ENCODE data around the gene KIRREL3.

DNA sequence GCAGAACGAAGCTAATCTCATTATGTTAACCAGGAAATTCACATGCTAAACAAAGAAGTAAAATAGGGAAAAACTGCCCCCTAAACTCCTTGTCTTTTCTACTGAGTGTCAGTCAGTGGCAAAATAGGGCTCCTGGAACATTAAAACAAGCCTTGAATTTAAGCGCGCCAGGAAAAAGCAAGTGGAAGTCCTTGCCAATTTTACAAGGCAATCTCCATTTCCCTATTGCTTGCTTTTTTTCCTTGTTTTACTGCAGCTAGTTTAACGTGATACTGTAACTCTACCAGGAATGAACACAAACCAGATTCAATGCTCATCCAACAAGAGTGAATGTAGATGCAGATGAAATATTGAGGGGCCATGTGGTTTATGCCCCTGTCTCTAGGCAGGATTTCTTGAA lies 28.1 kb upstream of the KIRREL3 start:
- no peak for TF ChIP-seq CEBPB (IDR thresholded peaks at IDR 0.05)
- no peak for TF ChIP-seq ESRRA (IDR thresholded peaks at IDR 0.05; ENCODE audit: borderline replicate concordance, low read length)

Measured in A549 (cell line).